GM19035 (cell line): Measurements from ENCODE around the gene TEX13D.

Experiments used
- ATAC-seq: cut with Tn5 transposase; IDR thresholded peaks from one replicate; pipeline ENCODE4 v1.9.1; 2021; ENCODE audit not compliant: unreplicated experiment

Gene TEX13D

GRCh38 chrX:124347242-124347641 is 14.8 kb downstream of the TEX13D start:
- ATAC-seq = no peak

- no peak for ATAC-seq
These were observed 15.7 kb downstream of the TEX13D start for GRCh38 chrX:124348182-124348581.

- no peak for ATAC-seq
These were observed 16.5 kb downstream of the TEX13D start for GRCh38 chrX:124348885-124349453.

- no peak for ATAC-seq
These were observed 22.2 kb downstream of the TEX13D start for GRCh38 chrX:124354648-124355047.

- no peak for ATAC-seq
These were observed 26.4 kb downstream of the TEX13D start for GRCh38 chrX:124358800-124359383.

GRCh38 chrX:124362072-124362471 is 29.6 kb downstream of the TEX13D start:
- ATAC-seq = no peak

GRCh38 chrX:124362761-124363160 is 30.3 kb downstream of the TEX13D start:
- no peak for ATAC-seq

- ATAC-seq = no peak
These were observed 37.3 kb downstream of the TEX13D start for GRCh38 chrX:124369722-124370121.

- ATAC-seq = no peak
These were observed 40.9 kb downstream of the TEX13D start for GRCh38 chrX:124373348-124373747.

- no peak for ATAC-seq
These were observed 46.2 kb downstream of the TEX13D start for GRCh38 chrX:124378643-124379042.

GRCh38 chrX:124383354-124383753 is 50.9 kb downstream of the TEX13D start:
- ATAC-seq = no peak

- ATAC-seq = no peak
These were observed 53.9 kb downstream of the TEX13D start for GRCh38 chrX:124386401-124386800.
